ENCODE measurements around the gene ABCF2.

DNA sequence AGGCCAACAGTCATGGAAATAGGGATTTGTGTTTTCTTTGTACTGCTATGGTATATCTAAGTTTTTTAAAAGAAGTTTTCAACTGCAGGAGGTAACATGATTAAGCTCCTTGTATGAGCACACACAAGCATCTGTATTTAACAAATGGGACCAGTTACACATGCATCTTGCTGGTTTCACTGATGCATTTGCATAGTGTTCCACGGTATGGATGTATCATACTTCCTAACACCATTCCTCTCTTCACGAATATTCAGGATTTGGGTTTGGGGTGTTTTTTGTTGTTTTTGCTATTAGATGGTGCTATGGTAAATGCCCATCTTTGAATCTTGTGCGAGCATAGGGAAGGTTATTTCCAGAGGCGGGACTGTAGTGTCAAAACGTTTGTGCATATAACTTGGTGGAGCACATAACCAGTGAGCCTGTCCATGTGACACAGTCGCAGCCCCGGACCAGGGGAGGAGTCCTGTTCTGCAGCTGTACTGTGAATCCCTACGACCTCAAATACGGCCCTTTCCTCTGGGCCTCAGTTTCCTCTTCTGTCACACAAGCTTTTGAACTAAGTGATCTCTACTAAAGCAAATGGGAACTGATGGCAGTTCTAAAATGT, 18.6 kb downstream of the ABCF2 start:
- TF ChIP-seq, protein P1, sequence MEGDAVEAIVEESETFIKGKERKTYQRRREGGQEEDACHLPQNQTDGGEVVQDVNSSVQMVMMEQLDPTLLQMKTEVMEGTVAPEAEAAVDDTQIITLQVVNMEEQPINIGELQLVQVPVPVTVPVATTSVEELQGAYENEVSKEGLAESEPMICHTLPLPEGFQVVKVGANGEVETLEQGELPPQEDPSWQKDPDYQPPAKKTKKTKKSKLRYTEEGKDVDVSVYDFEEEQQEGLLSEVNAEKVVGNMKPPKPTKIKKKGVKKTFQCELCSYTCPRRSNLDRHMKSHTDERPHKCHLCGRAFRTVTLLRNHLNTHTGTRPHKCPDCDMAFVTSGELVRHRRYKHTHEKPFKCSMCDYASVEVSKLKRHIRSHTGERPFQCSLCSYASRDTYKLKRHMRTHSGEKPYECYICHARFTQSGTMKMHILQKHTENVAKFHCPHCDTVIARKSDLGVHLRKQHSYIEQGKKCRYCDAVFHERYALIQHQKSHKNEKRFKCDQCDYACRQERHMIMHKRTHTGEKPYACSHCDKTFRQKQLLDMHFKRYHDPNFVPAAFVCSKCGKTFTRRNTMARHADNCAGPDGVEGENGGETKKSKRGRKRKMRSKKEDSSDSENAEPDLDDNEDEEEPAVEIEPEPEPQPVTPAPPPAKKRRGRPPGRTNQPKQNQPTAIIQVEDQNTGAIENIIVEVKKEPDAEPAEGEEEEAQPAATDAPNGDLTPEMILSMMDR (IDR thresholded peaks at IDR 0.05), result no peak
- no peak for TF ChIP-seq POLR2A (IDR thresholded peaks at IDR 0.05)
